Right lobe of liver (tissue), 6 donors: ENCODE results near the gene OMA1. TPM values are rescaled to one million over a fixed set of nuclear protein-coding genes. Genes with fewer than 3 reads are reported as not detected.

Experiments used
- ATAC-seq, 4 donors: fragments of 200-7000 bp; cut with Tn5 transposase; one replicate each; pipeline ENCODE4 v1.9.1; 2020; ENCODE audit warnings: mild to moderate bottlenecking in 4 of 4, moderate library complexity in 4 of 4
- DNase-seq, 3 donors: peaks; one replicate each; pipeline ENCODE4 v3.0.0-alpha.2; 2020
- H3K27ac ChIP-seq, 3 donors: fragments of 200-600 bp; one replicate each; pipeline ENCODE4 v1.8.0; 2022
- H3K27me3 ChIP-seq, 2 donors: fragments of 200-600 bp; one replicate each; pipeline ENCODE4 v1.8.0; 2022
- H3K36me3 ChIP-seq, 4 donors: fragments of 200-600 bp; sonication (generic) in 1 of 4; one replicate each; pipeline versions ENCODE4 v1.5.1 to v1.8.0; 2017 to 2022; ENCODE audit warnings: control low read depth in 1 of 4
- H3K4me1 ChIP-seq, 4 donors: fragments of 200-600 bp; sonication (generic) in 1 of 4; one replicate each; pipeline versions ENCODE4 v1.5.1 to v1.8.0; 2017 to 2022; ENCODE audit warnings: control low read depth in 1 of 4
- H3K4me3 ChIP-seq, 3 donors: fragments of 200-600 bp; one replicate each; pipeline ENCODE4 v1.8.0; 2022
- H3K9me3 ChIP-seq, 4 donors: fragments of 200-600 bp; sonication (generic) in 1 of 4; one replicate each; pipeline versions ENCODE4 v1.5.1 to v1.8.0; 2017 to 2022; ENCODE audit warnings: control low read depth in 1 of 4
- CTCF ChIP-seq, 4 donors: fragments of 200-600 bp in 3 of 4; fragments of 450-650 bp in 1 of 4; IDR thresholded peaks; one replicate each; pipeline versions ENCODE4 v1.5.1 to v1.8.0; 2016 to 2022; ENCODE audit warnings: antibody characterized with exemption in 4 of 4, mild to moderate bottlenecking in 2 of 4
- POLR2A ChIP-seq: fragments of 450-650 bp; IDR thresholded peaks from one replicate; pipeline ENCODE4 v1.6.1; 2017; ENCODE audit warnings: antibody characterized with exemption, mild to moderate bottlenecking
- WGBS: methylation state at CpG from one replicate; pipeline ENCODE4 v1.1.6; 2018; ENCODE audit warnings: low coverage, low lambda C conversion rate; ENCODE audit not compliant: insufficient coverage; ENCODE audit errors: missing lambda C conversion rate; 5-methylcytosine and 5-hydroxymethylcytosine counted together
- intact Hi-C, 2 donors: fragments of 100-400 bp; cut with DNase I; formaldehyde crosslinking; loops; one replicate each; pipeline versions ENCODE4 v1.11.2 to v1.14.1; 2022
- total RNA-seq, 6 experiments: library from RNA; depleted of rRNA in 2 of 6; stranded (reverse); fragments of >200 nt in 2 of 6; fragmentation: NEBNext Ultra II Directional in 3 of 6; extraction: Animal tissue kit (Norgen Biotek cat#: 25700) in 3 of 6; gene quantifications; one replicate each; pipeline versions ENCODE4 v1.1.0 to v1.2.4, GENCODE V29; 2016 to 2023
- donor health status: DM: no; HTN: yes; CAD: no.
- donor health status: DM: no; HTN: no; CAD: no.
- donor health status: DM: no; HTN: no; CAD: no.
- donor health status: DM: no; HTN: yes; CAD: no.
- donor health status: DM: no; HTN: yes; CAD: no.

The OMA1 gene
- total RNA-seq, 6 experiments from 2014 or later = 16.1 to 29.0 (median 18.9) TPM

GRCh38 chr1:58454385-58454784 is 92.1 kb downstream of the OMA1 start:
- Histone ChIP-seq H3K4me1 (peaks cover 0 to 35% (median 8%) of the 10 kb centered on the region in 4 donors), H3K27ac (no peak overlapping the region), H3K9me3 (no peaks in the 10 kb centered on the region), H3K36me3 (no peaks in the 10 kb centered on the region), H3K4me3 (no peak overlapping the region), H3K27me3 (no peaks in the 10 kb centered on the region)
- DNase-seq (no peak), ATAC-seq (no peak)
- no CpG with 5 or more reads among the region's 11 CpGs for WGBS
- intact Hi-C loops = no loop called here
- no peak for TF ChIP-seq POLR2A
- TF ChIP-seq CTCF (IDR thresholded peaks at IDR 0.05) = no peak

- Histone ChIP-seq H3K27me3 (no peaks in the 10 kb centered on the region), H3K9me3 (no peaks in the 10 kb centered on the region), H3K27ac (peak overlapping the region in 2 of 3 donors; percentile 63 to 67), H3K4me3 (peak overlapping the region in 2 of 3 donors; percentile 14 to 21), H3K36me3 (no peaks in the 10 kb centered on the region), H3K4me1 (peaks cover 0 to 47% (median 15%) of the 10 kb centered on the region in 4 donors)
- ATAC-seq (peak; percentile 58 to 85 (median 76)), DNase-seq (peak; percentile 53 to 86 (median 86))
- 20% methylated on average over 14 of the region's 14 CpGs for WGBS
- TF ChIP-seq CTCF (IDR thresholded peaks at IDR 0.05) (no peak), POLR2A (no peak)
- intact Hi-C loops = no loop called here
Measured at GRCh38 chr1:58451560-58452191, 94.8 kb downstream of the OMA1 start.

GRCh38 chr1:58447886-58448285 is 98.6 kb downstream of the OMA1 start:
- 37% methylated on average over 2 of the region's 2 CpGs for WGBS
- Histone ChIP-seq H3K4me1 (peaks cover 0 to 57% (median 20%) of the 10 kb centered on the region in 4 donors), H3K27me3 (no peaks in the 10 kb centered on the region), H3K27ac (peak overlapping the region in 2 of 3 donors; percentile 91 to 93), H3K9me3 (no peaks in the 10 kb centered on the region), H3K4me3 (no peak overlapping the region), H3K36me3 (no peaks in the 10 kb centered on the region)
- DNase-seq (no peak), ATAC-seq (peak in 1 of 4 donors; percentile 6)
- intact Hi-C loops = no loop called here
- TF ChIP-seq CTCF (IDR thresholded peaks at IDR 0.05) (no peak), POLR2A (no peak)

- peak; percentile 66 to 69 (median 68) for ATAC-seq
- peaks cover 0 to 53% (median 19%) of the 10 kb centered on the region in 4 donors for H3K4me1 ChIP-seq
- 31% methylated on average over 3 of the region's 3 CpGs for WGBS
Measured at GRCh38 chr1:58447042-58447441, 99.5 kb downstream of the OMA1 start.

More at GRCh38 chr1:58447042-58447441, 99.5 kb downstream of the OMA1 start:
- Histone ChIP-seq H3K27me3 (no peaks in the 10 kb centered on the region), H3K27ac (peak overlapping the region; percentile 2 to 93 (median 91)), H3K4me3 (peak overlapping the region in 1 of 3 donors; percentile 18), H3K9me3 (no peaks in the 10 kb centered on the region), H3K36me3 (no peaks in the 10 kb centered on the region)
- DNase-seq = no peak
- intact Hi-C loops = no loop called here
- no peak for TF ChIP-seq POLR2A
- TF ChIP-seq CTCF (IDR thresholded peaks at IDR 0.05) = no peak
